Astrocyte of the spinal cord (primary cell): Measurements from ENCODE around the gene MGAT5.

ENCODE experiments used
- DNase-seq: peaks from one replicate; pipeline ENCODE4 v3.0.0; 2011; ENCODE audit warnings: low read depth, low spot score
- H3K4me3 ChIP-seq: 2 replicates; pipeline ENCODE4 v1.5.1; 2011; ENCODE audit warnings: low read depth, mild to moderate bottlenecking, low read length, moderate library complexity
- in situ Hi-C: cut with HindIII; loops from 2 replicates; pipeline ENCODE4 v1.10.0; 2017; ENCODE audit warnings: low sequenced_read_pairs
- TF ChIP-seq, protein P1 (sequence below): IDR thresholded peaks from 2 replicates; pipeline ENCODE4 v1.5.1; 2012; ENCODE audit warnings: low read depth, mild to moderate bottlenecking, low read length, inconsistent platforms

Gene MGAT5

DNA sequence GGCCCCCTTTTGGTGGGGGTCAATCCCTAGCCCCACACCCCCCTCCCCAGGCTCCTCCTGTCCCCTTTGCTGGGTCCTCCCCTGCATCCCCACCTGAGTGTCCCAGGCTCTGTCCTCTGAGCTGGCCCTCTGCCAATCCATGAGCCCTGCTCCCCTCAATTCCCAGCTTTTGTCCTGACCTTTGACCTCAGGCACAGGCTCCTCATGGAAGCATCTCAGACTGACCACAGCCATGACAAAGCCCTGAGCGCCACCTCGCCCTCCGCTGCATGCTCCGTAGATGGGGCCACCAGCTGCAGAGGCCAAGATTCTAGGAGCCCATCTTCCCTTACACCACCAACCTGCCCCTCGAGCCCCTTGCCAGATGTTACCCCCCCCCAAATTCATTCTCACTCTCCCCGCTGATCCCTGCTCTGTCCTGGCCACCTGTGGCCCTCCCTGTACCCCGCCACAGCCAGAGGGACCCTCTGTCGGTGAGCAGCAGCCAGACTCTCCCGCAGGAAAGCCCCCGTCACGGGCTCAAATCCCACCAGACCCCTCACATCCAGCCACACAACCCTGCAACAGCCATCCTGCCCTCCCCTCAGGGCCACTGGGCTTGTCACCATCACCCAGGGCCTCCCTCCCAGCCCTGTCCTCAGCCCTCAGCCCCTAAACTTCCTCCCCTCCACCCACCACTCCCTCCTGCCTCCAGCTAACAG is 206.0 kb downstream of the MGAT5 start:
- no peak for DNase-seq
- H3K4me3 ChIP-seq: no peak overlapping the region
- in situ Hi-C loops: no loop called here
- TF ChIP-seq, protein P1, sequence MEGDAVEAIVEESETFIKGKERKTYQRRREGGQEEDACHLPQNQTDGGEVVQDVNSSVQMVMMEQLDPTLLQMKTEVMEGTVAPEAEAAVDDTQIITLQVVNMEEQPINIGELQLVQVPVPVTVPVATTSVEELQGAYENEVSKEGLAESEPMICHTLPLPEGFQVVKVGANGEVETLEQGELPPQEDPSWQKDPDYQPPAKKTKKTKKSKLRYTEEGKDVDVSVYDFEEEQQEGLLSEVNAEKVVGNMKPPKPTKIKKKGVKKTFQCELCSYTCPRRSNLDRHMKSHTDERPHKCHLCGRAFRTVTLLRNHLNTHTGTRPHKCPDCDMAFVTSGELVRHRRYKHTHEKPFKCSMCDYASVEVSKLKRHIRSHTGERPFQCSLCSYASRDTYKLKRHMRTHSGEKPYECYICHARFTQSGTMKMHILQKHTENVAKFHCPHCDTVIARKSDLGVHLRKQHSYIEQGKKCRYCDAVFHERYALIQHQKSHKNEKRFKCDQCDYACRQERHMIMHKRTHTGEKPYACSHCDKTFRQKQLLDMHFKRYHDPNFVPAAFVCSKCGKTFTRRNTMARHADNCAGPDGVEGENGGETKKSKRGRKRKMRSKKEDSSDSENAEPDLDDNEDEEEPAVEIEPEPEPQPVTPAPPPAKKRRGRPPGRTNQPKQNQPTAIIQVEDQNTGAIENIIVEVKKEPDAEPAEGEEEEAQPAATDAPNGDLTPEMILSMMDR: no peak

DNA sequence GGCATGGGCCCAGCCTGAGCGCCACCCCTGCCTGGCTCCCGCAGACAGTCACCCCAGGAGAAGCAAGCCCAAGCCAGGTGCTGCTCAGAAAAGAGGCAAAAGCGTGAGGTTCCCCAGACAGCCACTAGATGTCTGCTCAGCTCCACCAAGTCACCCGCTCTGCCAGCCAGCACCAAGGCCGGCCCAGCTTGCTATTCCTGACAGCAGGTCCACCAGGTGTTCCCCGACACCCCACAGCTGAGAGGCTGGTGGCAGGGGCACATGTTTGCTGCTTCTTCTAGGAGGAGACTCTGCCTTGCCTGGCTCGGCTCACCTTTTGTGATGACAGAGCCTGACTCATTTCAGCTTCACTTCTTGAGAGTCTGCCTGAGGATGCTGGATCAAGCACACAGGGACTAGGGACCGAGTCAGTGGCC is 206.7 kb downstream of the MGAT5 start:
- no peak overlapping the region for H3K4me3 ChIP-seq
- DNase-seq: peak; percentile 53
- in situ Hi-C loops: no loop called here
- TF ChIP-seq, protein P1: peak; percentile 65

DNA sequence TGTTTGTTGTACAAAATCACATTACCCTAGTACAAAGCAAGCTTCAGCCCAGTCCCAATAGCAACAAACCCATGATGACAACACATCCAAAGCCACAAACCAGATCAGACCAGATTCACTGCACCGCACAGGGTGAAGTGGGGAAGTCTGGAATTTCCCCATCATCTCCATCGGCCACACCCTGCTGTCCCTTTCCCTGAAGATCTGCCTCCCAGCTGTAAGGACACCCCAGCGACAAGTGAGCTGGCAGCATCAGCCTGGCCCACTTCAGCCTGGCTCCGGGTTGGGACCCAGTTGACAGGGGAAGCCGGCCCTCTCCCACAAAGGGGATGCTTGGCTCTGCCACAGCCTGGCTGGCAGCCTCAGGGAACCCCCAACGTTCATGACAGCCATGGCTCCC is 207.6 kb downstream of the MGAT5 start:
- H3K4me3 ChIP-seq: no peak overlapping the region
- in situ Hi-C loops: no loop called here
- DNase-seq: no peak
- TF ChIP-seq, protein P1: no peak

DNA sequence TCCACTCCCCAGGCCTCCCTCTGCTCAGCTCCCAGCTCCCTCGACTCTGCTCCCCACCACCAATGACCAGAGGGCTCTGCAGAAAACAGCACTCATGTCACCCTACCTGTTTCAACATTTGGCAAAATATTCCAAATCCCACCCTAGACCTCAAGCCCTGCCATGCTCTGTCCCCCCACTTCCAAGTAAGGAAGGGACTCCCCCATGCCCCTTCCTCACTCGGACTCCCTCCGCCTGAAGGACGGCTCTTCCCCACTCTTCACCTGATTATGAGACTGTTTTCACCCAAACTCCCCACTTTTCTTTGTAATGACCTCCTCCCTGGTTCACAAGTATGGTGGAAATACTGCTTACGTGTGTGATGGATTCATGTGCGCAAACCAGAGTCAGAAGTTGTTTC is 208.4 kb downstream of the MGAT5 start:
- TF ChIP-seq, protein P1: no peak
- H3K4me3 ChIP-seq: no peak overlapping the region
- in situ Hi-C loops: no loop called here
- DNase-seq: no peak

DNA sequence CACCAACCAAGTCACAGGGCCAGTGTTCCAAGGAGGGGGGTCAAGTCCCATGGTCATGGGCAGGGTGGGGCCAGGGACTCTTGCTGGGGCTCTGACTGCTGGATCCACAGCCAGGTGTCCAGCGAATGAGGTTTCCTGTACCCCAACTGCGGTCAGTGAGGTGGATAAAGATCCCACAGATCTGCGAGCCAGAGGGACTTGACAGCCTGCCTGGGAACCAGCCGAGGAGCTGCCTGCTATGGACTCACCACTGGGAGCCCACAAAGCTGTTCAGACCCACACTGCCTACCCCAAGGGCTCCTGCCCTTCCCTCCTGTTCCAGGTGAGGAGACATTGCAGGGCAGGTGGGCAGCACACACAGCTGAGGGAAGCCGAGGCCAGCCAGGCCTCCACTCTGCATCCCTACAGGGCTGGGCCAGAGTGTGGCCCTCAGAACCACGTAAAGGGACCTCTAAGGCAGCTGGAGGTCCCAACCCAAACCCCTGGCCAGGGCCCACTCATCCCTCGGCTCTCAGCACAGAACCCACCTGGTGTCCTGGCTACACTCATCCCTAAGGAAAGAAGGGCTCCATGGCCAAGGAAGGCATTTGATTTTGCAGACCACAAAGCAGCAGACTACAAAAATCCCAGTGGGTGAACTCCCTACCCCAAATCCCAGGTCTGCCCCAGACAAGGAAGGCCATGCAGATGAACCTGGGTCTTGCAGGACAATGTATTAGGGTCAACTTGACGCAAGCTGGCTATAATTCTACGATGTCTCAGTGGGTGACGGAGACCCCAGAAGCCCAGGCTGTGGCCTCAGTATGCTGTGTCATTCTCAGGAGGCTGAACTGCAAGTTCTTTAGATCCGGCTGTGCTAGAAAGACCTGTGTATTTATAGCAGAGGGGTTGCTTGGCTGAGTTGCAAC is 209.2 kb downstream of the MGAT5 start:
- TF ChIP-seq, protein P1: no peak
- H3K4me3 ChIP-seq: no peak overlapping the region
- no peak for DNase-seq
- in situ Hi-C loops: no loop called here

DNA sequence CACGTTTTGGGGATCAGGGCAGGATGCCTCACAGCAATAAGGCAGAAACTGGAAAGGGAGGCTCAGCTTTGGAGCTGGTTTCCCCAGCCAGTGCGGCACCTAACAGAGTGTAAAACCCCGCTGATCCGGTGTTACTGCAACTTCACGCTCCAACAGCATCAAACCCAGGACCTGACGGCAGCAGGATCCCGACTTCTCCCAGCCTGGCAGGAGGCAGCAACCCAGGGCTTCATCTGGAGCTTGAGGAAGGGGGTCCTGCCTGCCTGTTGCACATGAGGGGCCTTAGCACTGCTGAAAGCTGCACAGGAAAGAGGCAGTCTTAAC is 209.8 kb downstream of the MGAT5 start:
- TF ChIP-seq, protein P1: no peak
- DNase-seq: no peak
- in situ Hi-C loops: no loop called here
- H3K4me3 ChIP-seq: no peak overlapping the region
